HG03342 (cell line): ENCODE results near the gene BICRA.
"Not testable (repeated sequence)": the region's sequence is repeated elsewhere in the genome, so short reads cannot be mapped to it uniquely, and the experiment has no call there.

ENCODE experiments used
- ATAC-seq: cut with Tn5 transposase; IDR thresholded peaks from one replicate; pipeline ENCODE4 v1.9.1; 2021; ENCODE audit warnings: mild to moderate bottlenecking, moderate library complexity; ENCODE audit not compliant: unreplicated experiment

Gene BICRA

DNA sequence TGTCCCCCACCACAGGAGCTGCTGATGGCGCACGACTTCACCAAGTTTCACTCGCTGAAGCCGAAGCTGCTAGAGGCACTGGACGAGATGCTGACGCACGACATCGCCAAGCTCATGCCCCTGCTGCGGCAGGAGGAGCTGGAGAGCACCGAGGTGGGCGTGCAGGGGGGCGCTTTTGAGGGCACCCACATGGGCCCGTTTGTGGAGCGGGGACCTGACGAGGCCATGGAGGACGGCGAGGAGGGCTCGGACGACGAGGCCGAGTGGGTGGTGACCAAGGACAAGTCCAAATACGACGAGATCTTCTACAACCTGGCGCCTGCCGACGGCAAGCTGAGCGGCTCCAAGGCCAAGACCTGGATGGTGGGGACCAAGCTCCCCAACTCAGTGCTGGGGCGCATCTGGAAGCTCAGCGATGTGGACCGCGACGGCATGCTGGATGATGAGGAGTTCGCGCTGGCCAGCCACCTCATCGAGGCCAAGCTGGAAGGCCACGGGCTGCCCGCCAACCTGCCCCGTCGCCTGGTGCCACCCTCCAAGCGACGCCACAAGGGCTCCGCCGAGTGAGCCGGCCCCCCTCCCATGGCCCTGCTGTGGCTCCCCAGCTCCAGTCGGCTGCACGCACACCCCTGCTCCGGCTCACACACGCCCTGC is 132.1 kb downstream of the BICRA start:
- no peak for ATAC-seq

DNA sequence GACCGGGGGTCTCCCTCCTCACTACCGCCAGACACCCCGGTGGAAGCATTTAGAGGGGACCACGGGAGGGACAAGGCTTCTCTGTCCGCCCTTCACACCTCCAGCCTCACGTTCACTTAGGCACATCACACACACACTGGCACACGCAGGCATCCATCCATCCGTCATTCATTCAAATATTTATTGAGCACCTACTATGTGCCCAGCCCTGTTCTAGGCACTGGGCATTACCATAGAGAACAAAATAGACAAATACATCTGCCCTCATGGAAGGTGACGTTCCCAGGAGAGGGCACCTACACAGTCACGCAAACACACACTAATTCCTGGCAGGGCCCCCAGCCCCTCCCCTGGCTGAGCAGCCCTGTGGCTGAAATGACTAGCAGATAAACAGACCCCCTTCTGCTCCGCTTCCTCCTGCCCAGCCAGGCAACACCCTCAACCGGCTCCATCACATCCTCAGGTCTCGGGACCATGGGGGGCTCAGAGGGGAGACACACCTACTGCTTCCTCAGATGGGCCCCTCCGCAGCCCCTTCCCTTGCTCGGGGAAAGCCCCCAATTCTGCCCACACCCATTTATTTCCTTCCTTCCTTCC is 132.7 kb downstream of the BICRA start:
- no peak for ATAC-seq

DNA sequence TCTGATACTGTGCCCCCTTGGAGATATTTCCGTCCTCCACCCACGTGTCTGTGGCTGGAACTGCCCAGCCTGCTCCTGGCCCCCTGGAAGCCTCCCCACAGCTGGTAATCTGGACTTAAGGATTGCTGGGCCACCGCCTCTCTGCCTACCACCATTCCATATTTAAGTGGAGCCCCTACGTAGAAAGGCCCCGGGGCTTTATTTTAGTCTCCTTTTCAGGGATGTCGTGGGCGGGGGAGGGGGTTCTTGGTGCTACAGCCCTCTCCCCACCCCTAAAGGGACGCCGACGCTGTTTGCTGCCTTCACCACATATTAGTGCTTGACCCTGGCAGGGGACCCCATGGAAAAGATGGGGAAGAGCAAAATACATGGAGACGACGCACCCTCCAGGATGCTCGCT is 133.7 kb downstream of the BICRA start:
- no peak for ATAC-seq

DNA sequence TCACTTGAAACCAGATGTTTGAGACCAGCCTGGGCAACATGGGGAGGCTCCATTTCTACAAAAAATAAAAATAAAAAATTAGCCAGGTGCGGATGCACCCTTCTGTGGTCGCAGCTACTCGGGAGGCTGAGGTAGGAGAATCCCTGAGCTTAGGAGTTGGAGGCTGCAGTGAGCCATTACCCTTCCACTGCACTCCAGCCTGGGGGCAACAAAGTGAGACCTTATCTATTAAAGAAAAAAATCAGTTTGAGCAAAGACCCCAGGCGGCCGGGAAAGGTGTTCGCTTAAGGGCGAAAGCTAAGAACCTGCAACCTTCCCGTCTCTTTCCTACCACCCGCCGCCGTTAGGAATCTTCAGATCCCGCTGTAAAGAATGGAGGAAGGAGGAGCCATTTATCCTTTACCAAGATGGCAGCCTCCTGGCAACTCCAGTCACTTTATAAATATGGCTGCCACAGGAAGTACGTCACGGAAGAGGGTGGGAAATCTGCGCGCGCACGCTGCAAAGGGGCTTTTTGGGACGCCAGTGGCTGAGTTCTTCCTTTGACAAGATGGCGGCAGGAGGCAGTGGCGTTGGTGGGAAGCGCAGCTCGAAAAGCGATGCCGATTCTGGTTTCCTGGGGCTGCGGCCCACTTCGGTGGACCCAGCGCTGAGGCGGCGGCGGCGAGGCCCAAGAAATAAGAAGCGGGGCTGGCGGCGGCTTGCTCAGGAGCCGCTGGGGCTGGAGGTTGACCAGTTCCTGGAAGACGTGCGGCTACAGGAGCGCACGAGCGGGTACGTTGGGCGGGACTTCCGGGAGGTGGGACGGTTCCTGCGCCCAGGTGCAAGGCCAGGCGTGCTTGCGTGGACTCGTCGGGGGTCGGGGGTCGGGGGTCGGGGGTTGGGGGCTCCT is 136.3 kb downstream of the BICRA start, which contains the start of gene NOP53:
TSS of gene NOP53 (plus strand) at position 537 of the 892 bp plus-strand sequence. CDS start at position 551, 14 bp downstream.
- peak; percentile 70 for ATAC-seq

DNA sequence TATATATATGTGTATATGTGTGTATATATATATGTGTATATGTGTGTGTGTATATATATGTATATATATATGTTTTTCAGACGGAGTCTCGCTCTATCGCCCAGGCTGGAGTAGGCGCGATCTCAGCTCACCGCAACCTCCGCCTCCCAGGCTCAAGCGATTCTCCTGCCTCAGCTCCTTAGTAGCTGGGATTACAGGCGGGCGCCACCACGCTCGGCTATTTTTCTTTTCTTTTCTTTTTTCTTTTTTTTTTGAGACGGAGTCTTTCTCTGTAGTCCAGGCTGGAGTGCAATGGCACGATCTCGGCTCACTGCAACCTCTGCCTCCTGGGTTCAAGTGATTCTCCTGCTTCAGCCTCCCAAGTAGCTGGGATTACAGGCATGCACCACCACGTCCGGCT is 137.2 kb downstream of the BICRA start:
- not testable (repeated sequence) for ATAC-seq

DNA sequence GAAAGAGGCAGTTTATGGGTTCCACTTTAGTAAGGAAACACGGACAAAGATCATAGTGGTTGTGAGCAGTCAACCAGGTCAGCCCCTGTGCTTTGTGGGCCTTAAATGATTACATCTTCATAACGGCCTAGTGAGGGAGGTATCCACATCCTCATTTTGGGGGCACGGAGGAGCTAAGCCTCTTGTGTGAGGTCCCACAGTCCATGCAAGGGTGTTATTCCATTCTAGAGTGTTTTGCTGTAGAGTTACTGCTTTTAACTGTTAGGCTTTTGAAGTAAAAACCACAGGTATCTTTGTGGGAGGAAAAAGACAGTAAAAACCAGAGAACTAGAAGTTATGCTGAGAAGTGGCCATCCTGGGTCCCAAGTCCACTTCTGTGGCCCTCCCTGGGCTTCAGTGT is 140.4 kb downstream of the BICRA start:
- ATAC-seq, result no peak

DNA sequence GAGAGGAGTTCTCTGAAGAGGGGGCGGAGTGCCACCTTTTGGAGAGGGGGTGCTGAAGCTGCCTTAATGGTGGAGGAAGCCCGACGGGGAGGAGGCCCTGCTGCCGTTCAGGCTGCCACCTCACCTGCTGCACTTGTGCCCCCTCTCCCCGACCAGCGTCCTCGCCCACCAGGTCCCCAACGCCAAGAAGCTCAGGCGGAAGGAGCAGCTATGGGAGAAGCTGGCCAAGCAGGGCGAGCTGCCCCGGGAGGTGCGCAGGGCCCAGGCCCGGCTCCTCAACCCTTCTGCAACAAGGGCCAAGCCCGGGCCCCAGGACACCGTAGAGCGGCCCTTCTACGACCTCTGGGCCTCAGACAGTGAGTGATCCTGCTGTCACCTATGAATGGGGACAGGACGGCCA is 141.8 kb downstream of the BICRA start:
- no peak for ATAC-seq

DNA sequence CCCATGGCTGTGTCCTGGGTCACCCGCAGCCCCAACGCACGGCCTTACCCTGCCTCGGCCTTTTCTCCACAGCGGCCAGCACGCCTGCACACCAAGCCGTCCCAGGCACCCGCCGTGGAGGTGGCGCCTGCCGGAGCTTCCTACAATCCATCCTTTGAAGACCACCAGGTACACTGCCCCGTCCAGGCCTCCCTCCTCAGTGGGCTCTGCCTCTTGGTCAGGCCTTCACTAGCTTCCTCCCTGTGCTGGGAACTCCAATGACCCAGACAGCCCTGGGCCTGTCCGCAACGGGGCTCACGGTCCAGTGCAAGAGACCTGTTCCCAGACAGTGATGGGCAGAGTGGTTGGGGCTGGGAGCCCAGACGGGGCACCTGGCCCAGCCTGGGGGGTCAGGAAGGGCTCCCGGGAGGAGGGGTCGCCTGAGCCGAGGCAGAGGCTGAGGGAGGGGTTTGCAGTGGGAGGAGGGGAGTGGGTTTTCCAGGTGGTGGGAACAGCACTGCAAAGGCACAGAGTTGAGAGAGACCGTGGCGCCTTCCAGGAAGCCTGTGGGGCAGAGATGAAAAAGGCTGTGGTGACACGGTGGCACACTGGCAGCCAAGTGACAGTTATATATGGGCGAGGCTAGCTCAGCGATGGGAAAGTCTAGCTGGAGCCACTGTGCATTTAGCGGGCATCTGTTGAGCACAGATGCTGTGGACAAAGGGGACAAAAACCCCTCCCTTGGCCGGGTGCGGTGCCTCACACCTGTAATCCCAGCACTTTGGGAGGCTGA is 143.7 kb downstream of the BICRA start:
- no peak for ATAC-seq
